Ovary (tissue), 3 donors: Measurements from ENCODE around the gene TAS2R46.

Experiments used
- CTCF ChIP-seq, 3 donors: fragments of 450-650 bp in 2 of 3; fragments of 200-600 bp in 1 of 3; IDR thresholded peaks; one replicate each; pipeline versions ENCODE4 v1.5.1 to v1.8.0; 2016 to 2022; ENCODE audit warnings: antibody characterized with exemption in 3 of 3, mild to moderate bottlenecking in 1 of 3
- EP300 ChIP-seq: sonication (generic); formaldehyde crosslinking; IDR thresholded peaks from one replicate; pipeline ENCODE4 v1.6.1; 2017; ENCODE audit warnings: antibody characterized with exemption
- POLR2A ChIP-seq: fragments of 450-650 bp; IDR thresholded peaks from one replicate; pipeline ENCODE4 v1.6.1; 2017; ENCODE audit warnings: antibody characterized with exemption, mild to moderate bottlenecking, moderate library complexity
- donor health status: DM: no; HTN: no; CAD: no.

GRCh38 chr12:11071414-11071813 is 9.3 kb upstream of the TAS2R46 start:
- TF ChIP-seq CTCF (IDR thresholded peaks at IDR 0.05) (no peak), POLR2A (no peak), EP300 (no peak)
